Effector CD8-positive, alpha-beta T cell (primary cell): ENCODE data around the gene ADAMTS17.

Experiments used
- DNase-seq: peaks from one replicate; lab custom pipeline; 2025; lab: John Stamatoyannopoulos, UW

Gene ADAMTS17

DNA sequence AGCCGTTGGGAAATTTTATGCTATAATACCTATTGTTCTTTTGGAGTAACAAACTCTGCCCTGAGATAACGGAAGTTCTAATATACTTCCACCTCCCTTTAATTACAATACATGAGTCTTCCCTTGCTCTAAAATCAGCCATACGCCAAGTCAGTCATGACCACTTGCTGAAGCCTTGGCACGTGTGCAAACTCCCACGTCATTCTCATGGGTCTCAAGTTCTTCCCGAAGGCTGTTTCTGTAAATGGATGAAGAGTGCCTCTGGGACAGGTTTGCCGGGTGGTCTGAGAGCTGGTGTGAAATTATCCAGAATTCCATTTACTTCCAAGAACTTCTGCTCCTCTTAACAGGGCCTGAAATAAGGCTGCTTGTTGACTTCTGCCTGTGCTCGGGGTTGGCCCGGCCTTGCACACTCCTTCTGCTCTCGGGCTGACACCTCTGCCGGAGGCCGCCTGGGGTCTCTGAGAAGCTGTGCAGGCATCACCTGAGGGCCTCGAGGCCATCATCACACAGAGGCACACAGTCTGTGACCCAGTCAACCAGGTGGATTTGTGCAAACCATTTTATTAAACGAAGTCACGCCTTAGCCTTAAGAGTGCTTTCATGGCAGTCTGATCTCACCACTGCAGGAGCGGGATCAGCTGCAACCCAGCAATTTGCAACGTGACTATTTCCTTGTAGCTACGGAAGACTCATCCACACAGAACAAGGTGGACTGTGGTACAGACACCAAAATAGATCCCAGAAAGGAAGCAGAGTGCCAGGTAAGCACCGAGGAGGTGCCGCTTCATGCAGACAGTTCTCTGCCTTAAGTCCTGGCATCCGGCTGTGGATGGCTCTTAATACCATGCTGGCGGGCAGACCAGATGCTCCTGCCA, 120.1 kb downstream of the ADAMTS17 start:
- DNase-seq: no peak

DNA sequence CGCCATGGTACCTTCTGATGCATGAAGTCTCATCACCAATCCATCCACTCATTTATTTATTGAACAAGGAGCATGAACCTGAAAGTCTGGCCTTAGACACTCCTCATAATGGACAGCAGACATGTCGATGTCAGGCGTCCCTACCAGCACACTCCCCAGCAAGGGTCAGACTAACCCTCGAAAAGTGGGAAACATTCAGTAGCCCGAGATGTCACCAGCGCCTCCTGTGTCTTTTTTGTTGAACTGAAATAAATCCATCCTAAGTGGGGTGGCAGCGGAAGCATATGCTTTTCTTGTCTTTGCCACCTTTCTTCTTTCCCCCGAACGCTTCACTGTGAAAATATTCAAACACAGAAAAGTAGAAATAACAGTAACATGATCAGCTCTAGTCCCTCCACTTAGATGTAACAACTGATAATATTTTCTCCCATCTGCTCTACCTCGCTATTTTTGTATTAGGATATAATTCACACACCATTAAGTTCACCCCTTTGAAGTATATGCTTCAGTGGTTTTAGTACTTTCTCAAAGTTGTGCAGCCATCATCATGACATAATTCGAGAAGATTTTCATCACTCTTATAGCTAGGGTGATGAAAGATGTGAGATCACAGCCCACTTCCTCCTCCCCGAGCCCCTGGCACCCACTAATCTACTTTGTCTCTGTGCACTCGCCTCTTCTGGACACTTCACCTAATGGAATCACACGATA, 121.6 kb downstream of the ADAMTS17 start:
- DNase-seq: no peak

DNA sequence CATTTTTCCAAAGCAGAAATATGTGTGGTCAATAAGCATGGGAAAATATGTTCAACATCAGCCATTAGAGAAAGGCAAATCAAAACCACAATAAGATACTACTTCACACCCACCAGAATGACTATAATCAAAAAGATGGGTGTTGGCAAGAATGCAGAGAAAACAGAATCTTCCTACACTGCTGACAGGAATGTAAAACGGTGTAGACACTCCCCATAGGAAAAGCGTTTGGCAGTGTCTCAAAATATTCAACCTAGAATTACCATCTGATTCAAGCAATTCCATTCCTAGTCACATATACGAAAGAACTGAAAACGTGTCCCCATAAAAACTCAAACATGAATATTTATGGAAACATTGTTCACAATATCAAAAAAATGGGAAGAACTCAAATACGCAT, 123.3 kb downstream of the ADAMTS17 start:
- DNase-seq: no peak

DNA sequence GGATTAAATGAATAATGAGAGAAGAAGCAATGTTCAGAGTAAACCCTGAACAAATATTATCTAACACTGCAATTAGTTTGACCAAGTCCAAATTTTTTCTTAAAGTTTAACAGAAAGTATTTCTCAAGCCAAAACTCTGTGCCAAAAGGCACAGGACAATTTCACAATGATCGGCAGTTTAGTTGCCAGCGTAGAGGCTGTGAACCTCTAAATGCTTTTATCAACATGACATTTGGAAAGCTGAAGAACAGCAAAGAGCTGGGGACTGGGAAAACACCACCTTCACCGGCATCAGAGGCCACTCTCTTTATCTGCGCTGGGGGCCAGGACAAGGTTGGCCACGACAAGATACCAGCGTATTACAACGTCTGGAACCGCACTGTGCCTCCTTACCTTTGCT, 125.6 kb downstream of the ADAMTS17 start:
- no peak for DNase-seq

DNA sequence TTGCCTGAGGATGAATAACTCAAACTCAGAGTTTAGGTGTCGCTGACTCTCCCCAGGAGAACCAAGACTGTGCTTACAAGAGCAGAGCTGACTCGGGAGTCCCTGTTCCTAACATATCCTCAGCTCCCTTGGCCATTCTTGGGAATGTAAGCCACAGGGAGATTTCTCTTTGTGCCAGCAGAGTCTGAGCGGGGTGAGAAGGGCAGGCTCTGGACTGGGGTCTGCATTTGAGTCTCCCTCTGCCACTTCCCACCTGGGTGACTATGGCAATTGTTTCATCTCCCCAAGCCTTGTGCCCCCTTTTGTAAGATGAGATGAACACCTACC, 126.0 kb downstream of the ADAMTS17 start:
- no peak for DNase-seq

DNA sequence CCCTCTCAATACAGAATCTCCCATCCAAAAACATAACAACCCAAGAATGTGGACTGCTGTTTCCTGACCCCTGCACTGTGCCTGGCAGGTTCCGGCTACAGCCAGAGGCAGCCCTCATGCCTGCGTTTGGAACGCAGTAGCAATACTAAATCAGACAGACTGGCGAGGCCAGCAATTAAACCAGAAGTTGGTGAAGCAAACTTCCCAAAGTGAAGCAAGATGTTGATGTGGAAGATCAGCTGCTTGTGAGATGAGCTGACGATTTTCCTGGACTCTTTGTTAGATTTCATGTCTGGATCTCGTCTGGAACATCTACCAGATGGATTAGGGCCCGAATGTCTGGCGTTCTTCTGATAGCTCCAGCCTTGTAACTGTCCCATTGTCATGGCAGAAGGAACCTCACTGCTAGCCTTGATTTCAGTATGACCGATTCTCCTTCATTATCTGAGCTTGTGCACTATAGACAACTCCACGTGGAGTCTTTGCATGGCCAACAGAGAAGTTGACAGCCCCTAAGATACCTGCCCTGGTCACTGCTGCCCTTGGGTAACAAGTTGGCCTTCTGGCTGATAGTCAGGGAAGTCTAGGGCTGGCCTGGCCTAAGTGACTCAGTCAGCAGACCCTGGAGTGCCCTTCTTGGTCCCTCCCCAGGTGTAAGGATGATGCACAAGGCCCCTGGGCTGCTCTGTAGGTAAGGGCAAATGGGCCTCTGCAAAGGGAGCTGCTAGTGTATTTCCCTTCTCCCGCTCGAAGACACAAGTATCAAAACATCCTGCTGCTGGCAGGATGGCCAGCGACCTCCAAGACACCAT, 126.5 kb downstream of the ADAMTS17 start:
- DNase-seq: no peak

DNA sequence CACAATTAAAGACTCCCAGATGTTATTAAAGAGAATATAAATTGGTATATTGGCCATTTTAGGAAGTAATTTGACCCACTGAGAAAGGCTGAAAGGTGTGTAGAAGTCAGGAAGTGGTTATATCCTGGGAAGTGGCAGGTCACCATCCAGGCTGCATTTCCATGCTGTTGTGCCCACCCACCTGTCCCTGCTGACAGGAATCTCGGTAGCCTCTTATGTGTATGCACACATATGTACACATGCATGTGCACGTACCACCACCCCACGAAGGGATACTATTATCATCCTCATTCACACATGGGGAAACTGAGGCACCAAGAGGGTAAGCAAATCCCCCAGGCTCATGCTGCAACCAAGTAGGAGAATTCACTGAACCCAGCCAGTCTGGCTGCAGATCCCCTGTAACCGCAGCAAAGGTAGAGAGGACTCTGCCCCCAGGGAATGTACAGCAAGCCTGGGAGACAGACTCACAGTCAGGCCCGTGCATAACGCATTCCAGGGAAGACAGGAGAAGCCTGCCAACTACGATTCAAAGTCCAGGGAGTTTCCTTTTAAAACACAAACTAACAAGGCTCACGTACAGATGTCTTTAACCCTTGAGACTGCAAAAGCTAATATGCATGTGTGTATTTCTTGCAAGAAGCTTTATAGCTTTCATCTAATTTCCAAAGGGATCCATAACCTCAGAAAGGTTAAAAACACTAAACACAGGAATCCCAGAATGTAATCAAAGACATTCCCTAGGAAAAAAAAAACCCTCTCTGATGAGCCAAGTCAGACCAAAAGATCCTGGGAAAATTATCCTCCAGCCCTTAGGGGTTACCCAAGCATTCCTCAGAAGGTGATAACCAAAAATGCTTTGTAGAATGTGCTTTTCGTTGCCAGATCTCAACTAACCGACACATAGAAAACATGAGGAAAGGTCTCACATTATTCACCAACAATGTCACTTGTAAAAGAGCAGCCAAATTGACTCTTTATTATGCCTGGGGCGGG, 129.6 kb downstream of the ADAMTS17 start:
- DNase-seq: no peak

DNA sequence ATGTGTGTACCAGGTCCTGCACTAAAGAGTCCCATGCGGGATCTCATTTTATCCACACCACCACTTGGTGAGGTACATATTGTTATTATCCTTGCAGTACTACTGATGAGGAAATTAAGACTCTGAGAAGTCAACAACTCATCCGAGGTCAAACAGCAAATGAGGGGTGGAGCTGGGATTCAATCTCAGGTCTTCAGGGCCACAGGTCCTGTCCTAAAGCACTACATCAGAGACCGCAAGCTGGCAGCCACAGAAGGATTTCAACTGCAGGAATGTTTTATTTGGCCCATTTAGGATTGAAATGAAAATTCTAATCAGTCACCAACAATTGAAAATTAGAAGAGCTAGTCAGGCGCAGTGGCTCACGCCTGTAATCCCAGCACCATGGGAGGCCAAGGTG, 131.4 kb downstream of the ADAMTS17 start:
- no peak for DNase-seq

DNA sequence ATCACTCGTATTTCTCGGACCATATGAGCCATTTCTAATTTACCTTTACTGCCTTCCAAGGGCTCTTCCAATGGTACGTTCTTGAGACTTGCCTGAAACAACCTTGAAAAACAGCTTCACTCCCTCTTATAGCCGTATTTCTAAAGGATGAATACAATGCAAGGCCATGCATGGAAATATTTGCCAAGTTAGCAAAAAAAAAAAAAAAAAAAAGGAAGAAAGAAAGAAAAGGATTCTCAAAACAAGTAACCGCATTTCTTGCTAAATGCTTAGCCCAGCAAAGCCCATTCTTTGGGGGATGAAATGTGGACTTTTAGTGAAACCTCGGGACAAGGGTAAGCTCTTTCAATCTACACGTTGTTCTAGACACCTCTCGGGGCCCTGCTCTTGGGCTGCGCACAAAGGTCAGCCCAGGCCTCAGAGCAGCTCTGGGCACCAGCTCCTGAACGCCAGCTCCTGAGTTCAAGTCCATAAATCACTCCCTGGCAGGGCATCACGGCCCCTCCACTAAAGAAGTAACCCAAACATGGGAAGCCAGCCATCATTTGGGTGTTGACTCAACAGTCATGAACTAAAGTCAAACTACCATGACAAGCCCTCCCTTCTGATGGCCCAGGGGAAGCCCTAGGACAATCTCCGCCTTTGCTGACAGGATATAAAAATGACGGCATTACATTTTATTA, 132.7 kb downstream of the ADAMTS17 start:
- DNase-seq: no peak

DNA sequence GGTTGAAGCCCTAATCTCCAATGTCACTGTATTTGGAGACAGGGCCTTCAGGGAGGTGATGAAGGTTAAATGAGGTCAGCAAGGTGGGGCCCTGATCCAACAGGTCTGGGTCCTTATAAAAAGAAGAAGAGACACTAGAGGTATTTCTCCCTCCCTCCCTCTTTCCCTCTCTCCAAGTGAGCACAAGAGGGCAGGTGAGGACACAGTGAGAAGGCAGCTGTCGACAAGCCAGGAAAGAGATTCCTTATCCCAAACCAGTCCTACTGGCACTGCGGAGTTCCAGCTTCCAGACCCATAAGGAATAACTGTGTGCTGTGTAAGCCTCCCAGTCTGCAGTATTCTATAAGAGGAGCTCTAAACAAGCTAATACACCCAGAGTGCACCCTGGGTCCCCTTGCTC, 134.7 kb downstream of the ADAMTS17 start:
- no peak for DNase-seq

DNA sequence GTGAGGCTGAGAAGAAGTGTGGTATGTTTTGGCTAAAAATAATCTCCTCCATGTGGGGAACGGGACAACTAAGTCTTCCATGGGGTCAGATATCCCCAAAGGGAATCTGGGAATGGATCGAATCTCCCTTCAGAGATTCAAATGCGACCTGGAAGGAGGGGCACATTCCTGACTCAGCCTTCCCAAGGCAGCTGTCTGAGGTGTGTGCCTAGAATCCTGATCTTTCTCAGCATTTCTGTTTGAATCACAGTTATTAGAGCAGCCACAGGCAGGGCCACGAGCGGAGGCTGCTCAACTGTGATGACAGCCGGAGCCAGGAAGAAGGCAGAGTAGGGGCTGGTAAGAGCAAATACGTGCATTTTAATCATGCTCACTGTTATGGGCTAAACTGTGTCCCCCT, 135.1 kb downstream of the ADAMTS17 start:
- no peak for DNase-seq

DNA sequence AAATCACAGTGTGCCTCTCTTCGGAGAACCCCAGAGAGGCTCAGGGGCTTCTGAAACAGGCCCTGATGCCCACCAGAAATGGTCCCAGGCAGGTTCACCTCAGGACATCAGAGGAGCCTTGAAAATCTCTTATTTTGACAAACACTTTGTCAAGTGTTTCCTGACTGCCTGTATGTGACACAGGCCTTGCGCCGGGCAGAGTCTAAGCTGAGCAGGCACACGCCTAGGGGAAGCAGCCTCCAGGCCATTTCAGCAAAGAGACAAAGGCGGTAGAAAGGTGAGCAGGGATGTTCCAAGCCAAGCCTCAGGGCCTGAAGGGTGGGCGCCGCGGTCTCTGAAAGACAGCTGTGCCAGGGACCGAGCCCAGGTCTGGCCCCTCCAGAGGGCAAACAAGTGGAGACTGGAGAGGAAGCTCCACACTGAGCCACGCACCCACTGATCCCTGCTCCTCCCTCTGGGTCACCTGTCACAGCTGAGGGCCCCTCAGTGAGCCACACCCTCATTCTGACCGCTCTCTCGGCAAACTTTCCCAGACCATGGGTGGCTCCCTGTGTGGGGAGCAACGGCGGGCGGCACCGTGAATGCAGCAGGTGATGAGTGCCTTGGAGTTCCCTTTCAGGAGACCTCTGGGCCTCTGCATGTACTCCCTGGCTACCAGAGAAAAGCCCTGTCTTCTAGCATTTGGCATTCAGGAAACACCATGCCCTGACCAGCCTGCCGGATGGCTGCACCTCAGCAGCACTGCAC, 136.1 kb downstream of the ADAMTS17 start:
- no peak for DNase-seq

DNA sequence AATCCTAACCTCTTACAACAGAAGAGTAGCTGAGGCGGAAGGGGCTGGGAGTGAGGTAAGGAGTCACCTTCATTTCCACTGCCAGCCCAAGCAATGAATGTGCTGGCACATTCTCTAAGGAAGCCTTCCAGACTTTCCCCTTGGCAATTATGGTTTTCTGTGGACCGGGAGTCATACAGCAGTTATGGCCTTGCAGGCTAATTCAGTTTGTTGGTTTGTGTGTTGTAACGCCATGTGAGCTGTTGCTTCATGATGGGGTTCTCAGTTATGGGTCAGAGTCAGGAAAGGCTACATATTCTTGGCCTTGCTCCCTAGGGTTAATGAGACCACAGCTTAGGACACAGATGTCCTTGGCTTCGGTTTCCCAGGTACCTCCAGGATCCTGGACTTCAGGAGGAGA, 137.0 kb downstream of the ADAMTS17 start:
- no peak for DNase-seq

DNA sequence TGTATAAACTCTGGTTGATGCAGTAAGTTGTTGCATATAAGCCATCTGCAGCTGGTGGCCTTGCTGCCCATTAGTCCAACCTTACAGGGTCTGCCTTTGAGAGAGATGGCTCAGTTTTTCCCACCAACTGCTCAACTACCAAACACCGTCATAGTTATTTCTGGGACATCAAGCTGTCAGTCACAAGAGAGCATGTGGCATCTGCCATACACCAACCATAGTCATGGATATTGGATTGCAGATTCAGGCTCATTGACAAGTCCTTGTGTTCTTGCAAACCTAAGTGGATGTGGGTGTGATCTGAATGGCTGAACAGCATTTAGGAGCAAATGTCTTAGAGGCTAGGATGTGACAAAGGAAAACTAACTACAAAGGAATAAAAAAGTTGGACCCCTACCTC, 137.6 kb downstream of the ADAMTS17 start:
- no peak for DNase-seq

DNA sequence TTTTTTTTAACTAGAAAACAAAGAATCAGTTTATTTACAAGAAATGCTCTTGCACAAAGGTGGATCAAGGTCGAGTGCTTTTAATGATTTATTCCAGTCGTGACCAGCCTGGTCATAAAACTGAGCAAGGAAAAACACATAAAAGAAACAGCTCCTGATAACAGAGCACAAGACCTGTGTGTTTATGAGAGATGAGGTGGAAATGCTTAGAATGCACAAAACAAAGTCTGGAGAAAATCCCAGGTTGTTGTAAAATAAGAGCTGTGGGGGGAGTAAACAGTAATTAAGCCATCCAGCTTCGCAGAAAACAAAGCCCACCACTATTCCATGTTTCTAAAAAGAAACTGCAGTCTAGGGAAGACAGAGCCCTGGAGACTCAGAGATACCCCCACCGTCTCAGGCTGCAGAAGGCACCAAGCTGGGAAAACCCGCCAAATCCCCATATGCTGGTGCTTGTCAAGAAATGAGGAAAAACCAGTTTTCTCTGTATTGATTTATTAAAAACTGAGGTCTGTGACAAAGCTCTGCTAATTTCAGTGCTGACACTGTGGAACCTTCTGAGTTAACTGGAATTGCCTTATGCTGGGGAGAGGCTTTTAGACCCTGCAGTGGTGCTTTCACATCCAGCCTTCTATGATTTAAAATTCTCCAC, 139.3 kb downstream of the ADAMTS17 start:
- no peak for DNase-seq

DNA sequence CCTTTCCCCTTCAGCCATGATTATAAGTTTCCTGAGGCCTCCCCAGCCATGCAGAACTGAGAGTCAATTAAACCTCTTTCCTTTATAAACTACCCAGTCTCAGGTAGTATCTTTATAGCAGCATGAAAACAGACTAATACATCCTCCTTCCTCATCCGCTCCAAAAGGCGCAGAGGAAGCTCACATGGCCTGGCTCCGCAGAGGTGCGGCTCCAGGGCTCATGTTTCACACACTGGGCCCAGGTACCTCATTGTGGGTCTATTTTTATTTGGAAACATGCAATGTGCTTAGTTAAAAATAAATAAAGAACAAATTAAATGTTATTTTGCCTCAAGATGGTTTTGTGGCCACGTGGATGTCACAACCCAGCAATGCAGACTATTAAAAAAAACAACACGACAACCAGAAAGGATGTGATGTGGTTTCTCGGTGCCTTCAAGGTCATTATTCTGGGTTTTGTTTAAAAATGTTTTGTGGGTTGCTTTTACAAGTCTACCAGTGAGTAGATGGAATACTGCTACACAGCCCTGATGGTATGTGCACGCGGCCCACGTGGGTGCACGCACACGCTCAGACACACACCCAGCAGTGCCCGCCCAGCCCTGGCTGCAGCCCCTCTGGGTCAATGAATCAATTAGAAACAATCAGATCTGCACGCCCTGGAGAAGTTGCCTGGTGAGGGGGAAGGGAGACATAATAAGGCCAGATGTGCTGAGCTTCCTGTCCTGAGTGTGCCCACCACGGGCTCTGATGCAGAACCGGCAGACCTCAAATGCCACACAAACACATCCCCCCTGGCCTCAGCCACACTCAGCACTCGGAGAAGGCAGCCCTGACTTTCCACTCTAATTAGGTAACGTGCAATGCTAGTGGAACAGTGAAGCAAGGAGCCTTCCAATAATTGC, 140.1 kb downstream of the ADAMTS17 start:
- DNase-seq: no peak

DNA sequence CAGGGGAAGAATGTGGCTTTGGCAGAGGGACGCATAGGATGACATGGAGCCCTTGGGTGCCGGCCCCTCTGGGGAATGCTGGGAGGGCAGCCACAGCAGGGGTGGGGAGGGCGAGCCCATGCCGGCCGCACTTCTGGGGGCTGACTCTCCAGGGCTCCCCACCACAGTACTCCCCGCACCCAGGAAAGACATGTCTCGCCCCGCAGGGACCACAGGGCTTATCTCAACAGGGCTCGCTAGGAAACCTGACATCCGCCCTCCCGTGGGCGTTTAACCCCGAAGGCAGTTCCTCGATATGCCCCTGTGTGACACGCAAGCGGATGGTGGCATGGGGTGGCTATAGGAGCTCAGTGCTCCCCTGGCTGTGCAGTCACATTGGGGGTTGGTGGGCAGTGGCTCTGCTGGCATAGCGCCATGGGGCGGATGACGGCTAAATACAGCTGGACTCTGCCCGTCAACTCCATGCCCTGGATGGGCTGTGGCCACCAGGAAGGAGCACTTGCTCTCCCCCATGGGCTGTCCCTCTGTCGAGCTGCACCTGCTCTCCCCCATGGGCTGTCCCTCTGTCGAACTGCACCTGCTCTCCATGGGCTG, 141.4 kb downstream of the ADAMTS17 start:
- DNase-seq: no peak

DNA sequence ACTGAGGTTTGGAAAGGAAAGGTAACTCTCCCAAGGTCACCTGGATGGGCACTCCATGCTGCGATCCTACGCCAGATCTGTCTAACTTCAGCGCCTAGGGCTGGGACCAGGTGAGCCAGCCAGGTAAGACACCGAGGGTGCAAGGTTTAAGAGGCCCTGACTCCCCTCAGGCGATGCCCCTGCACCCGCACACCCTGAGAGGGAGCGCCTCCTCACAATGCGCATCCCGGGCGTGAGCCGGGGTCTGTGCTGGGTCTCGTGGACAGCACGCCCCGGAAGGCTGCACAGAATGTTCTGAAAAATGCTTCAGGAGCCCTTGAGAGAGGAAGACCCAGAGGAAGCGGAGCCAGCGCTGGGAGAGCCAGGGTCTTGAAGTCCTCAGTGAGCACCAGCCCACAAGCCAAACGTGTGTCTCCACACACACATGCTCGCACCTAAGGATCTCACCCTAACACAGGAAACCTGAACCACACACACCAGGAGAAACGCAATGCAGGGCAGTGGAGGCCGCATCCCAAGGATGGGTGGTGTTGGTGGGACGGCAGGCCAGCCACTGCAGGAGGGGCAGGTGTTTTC, 142.0 kb downstream of the ADAMTS17 start:
- DNase-seq: no peak
